ENCODE data around the gene RELN.

The RELN gene

GRCh38 chr7:103632005-103632639 is 357.3 kb downstream of the RELN start:
- DNase-seq (ENCODE audit: low spot score), result no peak

DNA sequence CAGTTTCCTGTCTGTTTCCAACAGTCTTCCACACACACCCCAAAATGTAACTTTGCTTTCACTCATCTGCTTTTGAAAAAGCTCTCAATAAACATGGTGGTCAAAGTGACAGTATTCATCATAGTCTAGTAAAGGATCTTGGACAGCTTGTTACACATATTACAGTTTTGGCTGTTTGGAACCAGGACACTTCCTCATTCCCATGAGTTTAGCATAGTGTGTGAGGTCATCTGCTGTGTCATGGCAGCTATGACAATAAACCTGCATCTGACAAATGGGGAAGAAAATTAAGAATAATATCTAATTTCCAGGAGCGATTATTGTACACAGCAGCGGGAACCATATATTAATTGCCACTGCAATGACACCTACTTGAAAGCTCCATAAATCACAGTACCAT is 359.1 kb downstream of the RELN start:
- DNase-seq (ENCODE audit: low spot score), result no peak

- no peak for DNase-seq (ENCODE audit: low spot score)
Observed at GRCh38 chr7:103628742-103629141, 360.7 kb downstream of the RELN start.

DNA sequence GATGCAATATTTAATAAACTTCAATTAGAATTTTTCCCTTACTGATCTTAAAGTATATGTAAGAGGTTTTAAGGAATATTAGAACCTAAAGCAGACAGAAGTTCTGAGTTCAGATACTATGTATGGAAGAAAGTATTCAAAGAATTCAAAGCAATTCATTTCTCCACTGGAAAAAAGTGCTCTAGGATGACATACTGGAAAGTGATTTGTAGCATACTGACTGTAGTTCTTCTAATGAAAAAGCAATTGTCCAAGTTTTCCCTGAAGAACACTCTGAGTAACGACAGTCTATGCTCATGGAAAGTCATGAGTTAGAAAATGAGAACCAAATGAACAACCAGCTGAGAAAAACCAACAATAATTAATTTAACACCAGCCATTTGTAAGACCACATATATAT is 362.7 kb downstream of the RELN start:
- no peak for DNase-seq (ENCODE audit: low spot score)

DNA sequence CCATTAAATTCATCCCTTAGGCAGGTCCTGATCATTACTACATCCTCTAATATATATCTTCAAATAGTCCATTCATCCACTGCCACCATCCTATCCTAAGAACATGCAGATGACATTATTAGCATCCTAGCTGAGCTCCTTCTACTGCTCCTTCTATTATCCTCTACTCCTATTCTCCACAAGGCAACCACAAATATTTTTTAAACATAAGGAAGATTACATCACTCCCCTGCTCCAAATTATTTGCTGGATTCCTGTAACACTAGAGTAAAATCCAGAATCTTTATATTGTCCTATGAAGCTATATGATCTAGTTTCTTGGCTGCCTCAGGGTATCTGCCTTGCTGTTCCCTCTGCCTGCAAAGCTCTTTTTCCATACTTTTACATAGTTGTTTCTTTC is 367.2 kb downstream of the RELN start:
- DNase-seq (ENCODE audit: low spot score), result no peak

- DNase-seq (ENCODE audit: low spot score), result no peak
Observed at GRCh38 chr7:103613655-103614642, 375.5 kb downstream of the RELN start.

- DNase-seq (ENCODE audit: low spot score), result no peak
Observed at GRCh38 chr7:103609778-103610177, 379.7 kb downstream of the RELN start.

DNA sequence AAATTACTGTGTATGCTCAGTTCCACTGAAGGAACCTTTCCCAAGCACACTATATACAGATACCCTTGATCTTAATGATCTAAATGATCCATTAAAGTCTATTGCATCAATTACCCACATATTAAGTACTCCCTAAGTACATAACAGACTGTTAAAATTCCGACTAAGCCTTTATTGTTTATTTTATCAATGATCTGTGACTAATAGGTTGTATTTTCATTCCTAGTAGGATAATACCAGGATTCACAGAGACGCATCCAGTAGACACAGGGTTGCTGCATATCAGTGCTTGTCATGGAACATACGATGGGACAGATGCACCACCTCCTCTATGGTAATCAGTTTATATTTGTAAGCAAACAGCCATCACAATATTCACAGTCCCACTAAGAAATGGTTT is 383.8 kb downstream of the RELN start:
- no peak for DNase-seq (ENCODE audit: low spot score)

DNA sequence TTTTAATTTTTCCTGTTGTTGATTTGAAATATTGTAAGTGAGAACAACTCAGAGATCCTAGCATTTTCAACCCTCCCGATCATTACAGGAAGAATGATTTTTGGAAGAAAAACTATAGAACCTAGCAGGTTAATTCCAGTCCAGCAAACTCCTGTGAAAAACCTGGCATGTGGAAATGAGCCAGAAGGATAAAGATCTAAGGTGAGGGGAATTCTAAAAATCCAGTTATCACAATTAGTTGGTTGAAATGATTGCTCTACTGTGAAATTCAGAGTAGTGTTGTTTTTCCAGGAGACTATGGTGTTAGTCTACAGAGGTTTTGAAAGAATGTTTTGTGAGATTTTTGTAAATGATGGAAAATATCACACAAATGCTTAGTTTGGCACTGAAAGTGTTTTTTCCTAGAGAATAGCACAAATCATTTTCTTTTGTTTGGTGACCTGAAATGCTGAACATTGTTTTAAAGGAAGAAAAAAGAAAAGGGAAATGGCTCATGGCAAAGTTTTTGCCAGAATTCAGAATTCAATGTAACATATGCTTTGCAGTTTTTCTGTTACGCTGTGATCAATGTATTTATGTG is 391.0 kb downstream of the RELN start:
- DNase-seq (ENCODE audit: low spot score), result no peak

- no peak for DNase-seq (ENCODE audit: low spot score)
Observed at GRCh38 chr7:103597606-103598005, 391.9 kb downstream of the RELN start.

DNA sequence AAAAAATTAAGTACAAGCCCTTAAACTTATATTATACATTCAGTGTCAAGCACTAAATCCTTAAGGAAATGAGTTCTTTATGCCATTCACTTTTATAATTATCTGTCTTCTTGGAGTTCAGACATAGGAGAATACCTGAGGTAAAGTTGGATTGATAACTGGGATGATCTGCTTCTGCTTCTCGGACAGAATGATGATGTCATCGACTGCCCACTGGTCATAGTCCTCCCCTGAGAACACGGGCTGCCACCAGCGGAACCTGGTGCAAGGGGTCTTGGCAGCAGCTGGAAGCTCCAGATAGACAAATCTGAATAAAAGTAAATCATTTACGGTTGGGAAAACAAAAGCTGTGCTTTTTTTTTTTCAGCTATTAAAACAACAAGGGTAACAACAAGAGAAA is 395.3 kb downstream of the RELN start:
- no peak for DNase-seq (ENCODE audit: low spot score)

- DNase-seq (ENCODE audit: low spot score), result no peak
Observed at GRCh38 chr7:103593691-103594090, 395.8 kb downstream of the RELN start.

DNA sequence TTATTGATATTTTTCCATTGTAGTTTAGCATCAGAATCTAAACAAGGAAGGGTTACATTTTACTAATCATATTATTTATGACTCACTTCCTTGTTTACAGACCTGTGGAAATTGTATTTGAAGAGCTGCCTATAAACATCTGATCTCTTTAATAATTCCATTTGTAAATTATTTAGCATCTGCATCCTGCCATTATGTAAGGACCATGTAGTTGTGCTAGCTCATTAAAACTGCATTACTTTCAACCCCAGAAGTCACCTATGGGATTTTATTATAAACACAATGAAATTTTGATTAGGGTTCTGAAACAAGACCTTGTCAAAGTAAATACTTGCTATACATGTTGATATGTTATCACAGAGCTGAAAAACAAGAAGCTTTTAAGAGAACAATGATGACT is 396.6 kb downstream of the RELN start:
- DNase-seq (ENCODE audit: low spot score), result no peak

- DNase-seq (ENCODE audit: low spot score), result no peak
Observed at GRCh38 chr7:103592187-103592586, 397.3 kb downstream of the RELN start.

GRCh38 chr7:103580031-103580430 is 409.4 kb downstream of the RELN start:
- no peak for DNase-seq (ENCODE audit: low spot score)

DNA sequence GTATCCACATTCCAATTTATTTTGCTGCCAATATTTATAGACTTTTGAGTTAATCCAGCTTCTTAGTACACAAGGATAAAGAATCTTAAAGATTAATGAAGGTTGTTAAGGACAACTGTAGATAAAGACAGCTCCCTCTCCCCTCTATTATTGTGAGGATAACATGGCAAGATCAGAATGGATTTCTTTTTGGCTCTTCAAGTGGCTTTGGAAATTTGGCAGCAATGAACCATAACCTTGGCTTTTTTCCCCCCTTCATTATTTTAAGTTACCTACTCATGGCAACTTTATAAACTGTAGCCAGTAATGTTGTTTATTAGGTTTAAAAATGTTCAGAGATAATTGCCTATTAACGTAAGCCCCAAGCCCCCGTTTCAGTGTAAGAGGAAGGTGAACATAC is 412.4 kb downstream of the RELN start:
- DNase-seq (ENCODE audit: low spot score), result no peak

- DNase-seq (ENCODE audit: low spot score), result no peak
Observed at GRCh38 chr7:103576641-103577040, 412.8 kb downstream of the RELN start.

GRCh38 chr7:103574576-103574975 is 414.9 kb downstream of the RELN start:
- no peak for DNase-seq (ENCODE audit: low spot score)

- DNase-seq (ENCODE audit: low spot score), result peak; percentile 77
Observed at GRCh38 chr7:103573479-103574058, 415.9 kb downstream of the RELN start.

GRCh38 chr7:103571586-103571985 is 417.9 kb downstream of the RELN start:
- DNase-seq (ENCODE audit: low spot score), result no peak

DNA sequence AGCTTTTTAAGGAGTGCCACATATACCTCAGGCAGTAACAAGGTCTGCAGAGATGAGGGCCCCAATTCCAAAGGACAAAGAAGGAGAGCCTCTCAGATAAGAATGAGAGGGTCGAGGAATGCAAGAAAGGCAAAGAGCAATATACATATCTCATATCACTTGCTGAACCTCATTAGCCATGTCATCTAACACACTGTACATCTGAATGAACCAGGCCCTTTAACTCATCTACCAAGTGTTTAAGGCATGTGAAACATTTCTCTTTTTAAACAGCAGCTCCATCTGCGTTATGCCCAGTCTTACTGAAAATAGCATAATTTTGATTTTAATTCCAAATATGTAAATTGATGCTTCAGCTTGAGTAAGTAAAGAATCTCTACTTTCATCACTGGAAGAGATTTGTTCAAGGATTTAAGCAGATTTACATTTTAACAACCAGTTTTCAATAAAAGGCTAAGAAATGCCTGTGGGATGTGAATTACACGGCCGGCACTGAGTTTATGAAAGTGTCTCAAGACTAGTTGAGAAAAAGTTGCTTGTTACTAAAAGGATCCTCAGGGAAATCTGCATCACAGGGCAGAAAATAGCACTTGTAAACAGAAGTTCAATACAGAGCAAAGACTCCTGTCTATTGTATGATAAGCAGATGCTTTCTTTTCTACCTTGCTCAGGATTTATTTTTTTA is 419.7 kb downstream of the RELN start:
- DNase-seq (ENCODE audit: low spot score), result no peak

DNA sequence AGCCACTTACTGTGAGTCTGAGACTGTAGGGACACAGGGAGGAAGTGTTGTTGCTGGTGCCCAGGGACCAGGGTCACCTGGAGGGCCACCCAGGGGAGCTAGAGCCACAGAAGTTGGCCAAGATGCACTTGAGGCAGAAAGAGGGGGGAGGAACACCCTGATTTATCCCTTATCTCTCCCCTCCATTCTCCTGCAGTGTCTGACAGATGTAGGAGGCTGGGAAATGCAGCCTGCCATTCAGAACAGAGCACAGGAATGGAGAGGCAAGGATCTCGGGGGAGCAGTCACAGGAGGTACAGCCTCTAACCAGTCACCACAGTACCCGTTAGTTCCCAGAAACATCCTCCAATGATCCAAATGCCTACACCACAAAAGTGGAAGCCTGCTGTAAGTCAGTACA is 425.0 kb downstream of the RELN start:
- DNase-seq (ENCODE audit: low spot score), result no peak
